Right lung (tissue), 5 donors: Measurements from ENCODE around the gene ETNPPL. TPM values are rescaled to one million over a fixed set of nuclear protein-coding genes. Genes with fewer than 3 reads are reported as not detected.

Experiments used
- DNase-seq, 2 donors: peaks; one replicate each; pipeline ENCODE4 v3.0.0-alpha.2; 2013
- polyA plus RNA-seq, 5 donors: library from polyadenylated mRNA; unstranded; fragments of 120-200 nt; gene quantifications; one replicate each; pipeline versions ENCODE4 v1.2.1 to v1.2.3, GENCODE V29; 2013; ENCODE audit warnings: inconsistent platforms in 1 of 5, low replicate concordance in 1 of 5; ENCODE audit not compliant: insufficient read length in 5 of 5, insufficient read depth in 1 of 5

Gene ETNPPL
- polyA plus RNA-seq, 5 donors = not detected

- DNase-seq = no peak
Measured at GRCh38 chr4:108696160-108696559, 66.7 kb downstream of the ETNPPL start.

GRCh38 chr4:108695062-108695461 is 67.8 kb downstream of the ETNPPL start:
- DNase-seq = no peak

GRCh38 chr4:108694423-108694822 is 68.4 kb downstream of the ETNPPL start:
- no peak for DNase-seq

DNA sequence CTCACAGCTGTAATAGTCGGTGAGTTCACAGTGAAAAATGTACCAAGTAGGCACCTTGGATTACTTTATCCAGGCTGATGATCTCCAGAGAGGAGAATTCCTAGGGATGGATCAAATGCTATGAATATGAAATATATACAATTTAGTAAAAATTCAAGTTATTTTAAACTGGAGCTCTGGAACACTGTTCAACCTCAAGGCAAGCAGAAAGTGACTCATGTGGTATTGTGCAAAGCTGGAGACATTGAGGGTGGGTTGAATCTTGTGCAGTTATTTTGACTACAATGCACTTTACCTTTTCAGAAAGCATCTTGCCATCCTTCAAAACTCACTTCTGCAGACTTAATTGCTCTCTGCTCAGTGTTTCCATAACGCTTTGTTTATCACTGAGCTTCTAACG is 69.0 kb downstream of the ETNPPL start:
- DNase-seq = no peak

GRCh38 chr4:108693211-108693610 is 69.6 kb downstream of the ETNPPL start:
- DNase-seq = no peak

Other genes with a start within 250 kb of the ETNPPL start
- 1,000 to 10,000 TPM; 2,117 to 2,646 (median 2,308) TPM for gene RPL34, start 142.5 kb downstream of the ETNPPL start, polyA plus RNA-seq
- 100 to 1,000 TPM; 245 to 329 (median 265) TPM for gene OSTC, start 112.5 kb downstream of the ETNPPL start, polyA plus RNA-seq